NOMO-1 treated with DMSO at 0.1 percent for 48 hours (cell line): Measurements from ENCODE around the gene SLC28A1.
"Not testable (repeated sequence)": the region's sequence is repeated elsewhere in the genome, so short reads cannot be mapped to it uniquely, and the experiment has no call there.

ENCODE experiments used
- DNase-seq: peaks from one replicate; lab custom pipeline; 2025; ENCODE audit not compliant: unreplicated experiment; lab: John Stamatoyannopoulos, UW

Gene SLC28A1

GRCh38 chr15:84862214-84862975, 22.1 kb upstream of the SLC28A1 start:
- no peak for DNase-seq

GRCh38 chr15:84863565-84864443, 20.7 kb upstream of the SLC28A1 start:
- no peak for DNase-seq

GRCh38 chr15:84864444-84864795, 20.0 kb upstream of the SLC28A1 start:
- no peak for DNase-seq

- no peak for DNase-seq
These were observed 19.3 kb upstream of the SLC28A1 start for GRCh38 chr15:84865074-84865569.

- DNase-seq: no peak
These were observed 16.2 kb upstream of the SLC28A1 start for GRCh38 chr15:84868037-84868880.

GRCh38 chr15:84869510-84869909, 15.0 kb upstream of the SLC28A1 start:
- no peak for DNase-seq

GRCh38 chr15:84871428-84871985, 13.0 kb upstream of the SLC28A1 start:
- no peak for DNase-seq

- no peak for DNase-seq
These were observed 12.2 kb upstream of the SLC28A1 start for GRCh38 chr15:84872009-84872910.

GRCh38 chr15:84873997-84874396, 10.5 kb upstream of the SLC28A1 start:
- no peak for DNase-seq

GRCh38 chr15:84874981-84875699, 9.3 kb upstream of the SLC28A1 start:
- no peak for DNase-seq

GRCh38 chr15:84876269-84876668, 8.2 kb upstream of the SLC28A1 start:
- DNase-seq: no peak

GRCh38 chr15:84877701-84878100, 6.8 kb upstream of the SLC28A1 start:
- not testable (repeated sequence) for DNase-seq

- DNase-seq: peak; percentile 66
These were observed 6.0 kb upstream of the SLC28A1 start for GRCh38 chr15:84878504-84878903.

GRCh38 chr15:84879088-84879780, 5.2 kb upstream of the SLC28A1 start:
- no peak for DNase-seq

- no peak for DNase-seq
These were observed 4.5 kb upstream of the SLC28A1 start for GRCh38 chr15:84880007-84880406.

- no peak for DNase-seq
These were observed 3.5 kb upstream of the SLC28A1 start for GRCh38 chr15:84880822-84881519.

- no peak for DNase-seq
These were observed 3.0 kb upstream of the SLC28A1 start for GRCh38 chr15:84881520-84881830.

GRCh38 chr15:84883466-84883865, 996 bp upstream of the SLC28A1 start:
- DNase-seq: no peak
